Measurements from ENCODE around the gene STK4. TPM values are rescaled to one million over a fixed set of nuclear protein-coding genes. Genes with fewer than 3 reads are reported as not detected.

The STK4 gene
- total RNA-seq, 1 experiment from 2014 or later: 52.7 TPM

GRCh38 chr20:45092898-45093297 lies 126.6 kb downstream of the STK4 start:
- H3K4me3 ChIP-seq (ENCODE audit: low read depth, low read length, poor library complexity, severe bottlenecking): no peak overlapping the region
- no peaks in the 10 kb centered on the region for H3K9me3 ChIP-seq (ENCODE audit: low read depth, low read length, poor library complexity, severe bottlenecking)
- no peak overlapping the region for H3K27ac ChIP-seq (ENCODE audit: low read depth, low read length, poor library complexity, severe bottlenecking)
- no TSS peak for BruUV-seq (replicated peaks)
- intact Hi-C loops (cut with micrococcal nuclease; ENCODE audit: unreplicated experiment): loop anchor here (5.0 kb wide), 1 partner anchor 81 kb away; no protein-coding TSS in a partner anchor
- CTCF ChIA-PET: no interaction called here
- no peak for TF ChIP-seq EZH2 (IDR thresholded peaks at IDR 0.05; ENCODE audit: borderline replicate concordance, low read depth, low read length, poor library complexity, severe bottlenecking)
- DNase-seq (ENCODE audit: low spot score): no peak
- H3K36me3 ChIP-seq (ENCODE audit: insufficient read depth, low read length, poor library complexity, severe bottlenecking): no peaks in the 10 kb centered on the region
- POLR2A ChIA-PET (ENCODE audit: low non-redundant PET): no interaction called here
- no peaks in the 10 kb centered on the region for H3K27me3 ChIP-seq (replicated peaks; ENCODE audit: insufficient read depth, low read depth, low read length, poor library complexity)
- no peaks in the 10 kb centered on the region for H3K4me1 ChIP-seq (ENCODE audit: insufficient read depth, low read length, poor library complexity, severe bottlenecking)

DNA sequence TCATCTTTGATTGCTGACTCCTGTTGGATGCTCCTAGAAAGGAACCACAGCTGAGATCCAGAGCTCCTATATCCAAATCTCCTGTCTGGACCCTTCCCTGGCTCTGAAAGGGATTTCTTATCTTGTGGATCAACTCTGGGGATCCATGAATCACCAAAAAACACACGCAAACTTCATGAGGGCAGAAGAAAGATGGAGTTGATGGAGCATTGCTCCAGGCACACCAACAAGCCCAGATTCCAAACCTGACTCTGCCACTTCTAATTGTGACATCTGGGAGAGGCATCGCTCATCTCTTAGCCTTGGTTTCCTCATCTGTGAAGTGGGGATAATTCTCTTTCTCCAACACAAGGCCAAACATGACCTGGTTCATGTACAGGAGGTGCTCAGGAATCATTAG lies 127.9 kb downstream of the STK4 start:
- H3K36me3 ChIP-seq (ENCODE audit: insufficient read depth, low read length, poor library complexity, severe bottlenecking): no peaks in the 10 kb centered on the region
- H3K4me3 ChIP-seq (ENCODE audit: low read depth, low read length, poor library complexity, severe bottlenecking): no peak overlapping the region
- H3K9me3 ChIP-seq (ENCODE audit: low read depth, low read length, poor library complexity, severe bottlenecking): no peaks in the 10 kb centered on the region
- no TSS peak for BruUV-seq (replicated peaks)
- DNase-seq (ENCODE audit: low spot score): no peak
- no peak for TF ChIP-seq CTCF (conservative IDR thresholded peaks at IDR 0.05; ENCODE audit: low read depth, low read length)
- CTCF ChIA-PET: no interaction called here
- intact Hi-C loops (cut with micrococcal nuclease; ENCODE audit: unreplicated experiment): loop anchor here (5.0 kb wide), 1 partner anchor 82 kb away; no protein-coding TSS in a partner anchor
- no peaks in the 10 kb centered on the region for H3K27me3 ChIP-seq (replicated peaks; ENCODE audit: insufficient read depth, low read depth, low read length, poor library complexity)
- POLR2A ChIA-PET (ENCODE audit: low non-redundant PET): no interaction called here
- H3K4me1 ChIP-seq (ENCODE audit: insufficient read depth, low read length, poor library complexity, severe bottlenecking): no peaks in the 10 kb centered on the region
- no peak overlapping the region for H3K27ac ChIP-seq (ENCODE audit: low read depth, low read length, poor library complexity, severe bottlenecking)

DNA sequence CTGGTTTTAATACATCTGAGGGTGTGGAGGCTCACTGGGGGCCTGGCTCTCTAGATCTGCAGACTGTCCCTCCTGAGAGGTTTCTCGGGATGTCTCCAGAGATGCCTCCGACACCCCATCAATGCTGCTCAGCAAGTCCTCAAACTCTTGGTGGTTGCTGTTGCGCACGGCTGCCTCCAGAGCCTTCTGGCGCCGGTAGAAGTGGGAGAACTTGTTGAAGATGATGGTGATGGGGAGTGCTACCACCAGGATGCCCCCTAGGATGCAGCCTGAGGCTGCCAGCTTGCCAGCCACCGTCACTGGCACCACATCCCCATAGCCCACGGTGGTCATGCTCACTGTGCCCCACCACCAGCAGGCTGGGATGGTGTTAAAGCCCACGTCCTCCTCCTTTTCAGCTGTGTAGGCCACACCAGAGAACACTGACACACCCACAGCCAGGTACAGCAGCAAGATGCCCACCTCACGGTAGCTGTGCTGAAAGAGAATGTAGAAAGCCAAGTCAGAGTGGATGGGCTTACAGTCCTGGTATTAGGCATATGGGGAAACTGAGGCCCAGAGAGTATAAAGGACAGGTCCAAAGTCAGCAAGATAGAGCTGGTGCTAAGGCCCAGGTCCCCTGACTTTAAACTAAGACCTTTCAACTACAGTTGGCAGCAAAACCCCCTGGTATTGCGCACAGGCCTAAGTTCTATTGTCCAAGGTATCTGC lies 128.7 kb downstream of the STK4 start:
- Histone ChIP-seq H3K9me3 (ENCODE audit: low read depth, low read length, poor library complexity, severe bottlenecking) (no peaks in the 10 kb centered on the region), H3K4me3 (ENCODE audit: low read depth, low read length, poor library complexity, severe bottlenecking) (no peak overlapping the region), H3K4me1 (ENCODE audit: insufficient read depth, low read length, poor library complexity, severe bottlenecking) (no peaks in the 10 kb centered on the region), H3K36me3 (ENCODE audit: insufficient read depth, low read length, poor library complexity, severe bottlenecking) (no peaks in the 10 kb centered on the region), H3K27me3 (replicated peaks; ENCODE audit: insufficient read depth, low read depth, low read length, poor library complexity) (no peaks in the 10 kb centered on the region), H3K27ac (ENCODE audit: low read depth, low read length, poor library complexity, severe bottlenecking) (no peak overlapping the region)
- ChIA-PET CTCF (interaction anchor here (0.6 to 2.2 kb wide), 6 partner anchors 10 to 348 kb away, joined by 3 to 22 read pairs (median 7); no protein-coding TSS in a partner anchor), POLR2A (ENCODE audit: low non-redundant PET) (no interaction called here)
- intact Hi-C loops (cut with micrococcal nuclease; ENCODE audit: unreplicated experiment): loop anchor here (1.0 to 5.0 kb wide), 2 partner anchors 51 to 83 kb away; no protein-coding TSS in a partner anchor
- TF ChIP-seq EZH2 (IDR thresholded peaks at IDR 0.05; ENCODE audit: borderline replicate concordance, low read depth, low read length, poor library complexity, severe bottlenecking) (no peak), CTCF (conservative IDR thresholded peaks at IDR 0.05; ENCODE audit: low read depth, low read length) (no peak)
- DNase-seq (ENCODE audit: low spot score): no peak
- BruUV-seq (replicated peaks): no TSS peak
